DND-41 (cell line): ENCODE measurements around the gene TEX22.

ENCODE experiments used
- ATAC-seq: fragments of 200-7000 bp; cut with Tn5 transposase; 3 replicates; pipeline ENCODE4 v1.9.1; 2021; ENCODE audit warnings: low read depth; ENCODE audit not compliant: insufficient read depth
- DNase-seq: peaks from one replicate; pipeline ENCODE4 v3.0.0-alpha.2; 2020
- H2AFZ ChIP-seq: 2 replicates; pipeline ENCODE4 v1.6.0; 2012; ENCODE audit warnings: low read depth, low read length
- H3K27ac ChIP-seq: 2 replicates; pipeline ENCODE4 v1.5.1; 2012; ENCODE audit warnings: low read length, inconsistent platforms
- H3K27me3 ChIP-seq: fragments of 200-600 bp; sonication (generic); 2 replicates; pipeline ENCODE4 v1.6.0; 2012; ENCODE audit warnings: low read length, mild to moderate bottlenecking, inconsistent platforms; ENCODE audit not compliant: insufficient read depth, poor library complexity
- H3K36me3 ChIP-seq: 2 replicates; pipeline ENCODE4 v1.5.1; 2012; ENCODE audit warnings: low read length, inconsistent platforms; ENCODE audit not compliant: insufficient read depth
- H3K4me1 ChIP-seq: 2 replicates; pipeline ENCODE4 v1.5.1; 2012; ENCODE audit warnings: mild to moderate bottlenecking, low read length; ENCODE audit not compliant: insufficient read depth
- H3K4me2 ChIP-seq: 2 replicates; pipeline ENCODE4 v1.6.0; 2012; ENCODE audit warnings: mild to moderate bottlenecking, moderate library complexity, low read length, inconsistent platforms; ENCODE audit not compliant: insufficient read depth
- H3K4me3 ChIP-seq, 2 experiments: fragments of 200-600 bp in 1 of 2; shearing (Covaris generic) in 1 of 2; 2 replicates each; pipeline ENCODE4 v1.5.1; 2012 to 2016; ENCODE audit warnings: inconsistent platforms in 2 of 2, low read length in 2 of 2, mild to moderate bottlenecking in 2 of 2, low read depth in 1 of 2, moderate library complexity in 1 of 2
- H3K79me2 ChIP-seq: 2 replicates; pipeline ENCODE4 v1.6.0; 2012; ENCODE audit warnings: low read length, inconsistent platforms; ENCODE audit not compliant: insufficient read depth
- H3K9ac ChIP-seq: 2 replicates; pipeline ENCODE4 v1.6.0; 2012; ENCODE audit warnings: low read depth, mild to moderate bottlenecking, inconsistent platforms, low read length, moderate library complexity
- H3K9me3 ChIP-seq: 2 replicates; pipeline ENCODE4 v1.5.1; 2012; ENCODE audit warnings: low read length, moderate library complexity, mild to moderate bottlenecking, inconsistent platforms; ENCODE audit not compliant: insufficient read depth, severe bottlenecking
- H4K20me1 ChIP-seq: 2 replicates; pipeline ENCODE4 v1.6.0; 2012; ENCODE audit warnings: low read length; ENCODE audit not compliant: insufficient read depth
- CTCF ChIP-seq: IDR thresholded peaks from 2 replicates; pipeline ENCODE4 v1.5.1; 2012; ENCODE audit warnings: borderline replicate concordance, low read length, moderate library complexity, mild to moderate bottlenecking; ENCODE audit not compliant: poor library complexity, severe bottlenecking; ENCODE audit errors: extremely low read depth
- EZH2 ChIP-seq: IDR thresholded peaks from 3 replicates; pipeline ENCODE4 v1.6.1; 2012; ENCODE audit warnings: borderline replicate concordance, low read depth, mild to moderate bottlenecking, moderate library complexity, low read length, inconsistent platforms; ENCODE audit not compliant: severe bottlenecking

The TEX22 gene

GRCh38 chr14:105380756-105381155, 17.6 kb upstream of the TEX22 start:
- H3K9me3 ChIP-seq, result no peaks in the 10 kb centered on the region
- no peak overlapping the region for H3K4me2 ChIP-seq
- peaks cover 39% of the 10 kb centered on the region for H3K36me3 ChIP-seq
- no peaks in the 10 kb centered on the region for H3K27me3 ChIP-seq
- H3K4me3 ChIP-seq, result no peak overlapping the region
- DNase-seq (no peak), ATAC-seq (no peak)
- TF ChIP-seq EZH2 (no peak), CTCF (no peak)
- H4K20me1 ChIP-seq, result peaks cover 8% of the 10 kb centered on the region; the same call in 1 of the 2 replicates
- no peak overlapping the region for H3K27ac ChIP-seq
- H3K4me1 ChIP-seq, result no peaks in the 10 kb centered on the region
- no peaks in the 10 kb centered on the region for H3K79me2 ChIP-seq
- no peak overlapping the region for H3K9ac ChIP-seq
- no peak overlapping the region for H2AFZ ChIP-seq

- Histone ChIP-seq H3K4me3 (no peak overlapping the region), H3K9ac (no peak overlapping the region), H3K36me3 (peaks cover 39% of the 10 kb centered on the region), H3K9me3 (no peaks in the 10 kb centered on the region), H3K4me2 (no peak overlapping the region), H3K4me1 (no peaks in the 10 kb centered on the region), H3K27ac (no peak overlapping the region), H4K20me1 (peaks cover 8% of the 10 kb centered on the region; the same call in 1 of the 2 replicates), H3K27me3 (no peaks in the 10 kb centered on the region), H3K79me2 (no peaks in the 10 kb centered on the region), H2AFZ (no peak overlapping the region)
- TF ChIP-seq CTCF (no peak), EZH2 (no peak)
- DNase-seq, result no peak
- no peak for ATAC-seq
Measured at GRCh38 chr14:105381446-105382342, 16.6 kb upstream of the TEX22 start.

GRCh38 chr14:105382343-105383082, 15.8 kb upstream of the TEX22 start:
- Histone ChIP-seq H3K4me2 (no peak overlapping the region), H3K9ac (no peak overlapping the region), H2AFZ (no peak overlapping the region), H3K79me2 (no peaks in the 10 kb centered on the region), H4K20me1 (peaks cover 8% of the 10 kb centered on the region; the same call in 1 of the 2 replicates), H3K27ac (no peak overlapping the region), H3K27me3 (no peaks in the 10 kb centered on the region), H3K4me3 (no peak overlapping the region), H3K36me3 (peaks cover 44% of the 10 kb centered on the region), H3K4me1 (no peaks in the 10 kb centered on the region), H3K9me3 (no peaks in the 10 kb centered on the region)
- ATAC-seq, result no peak
- DNase-seq, result no peak
- TF ChIP-seq EZH2 (no peak), CTCF (no peak)
